ENCODE data around the gene SECISBP2L.

Gene SECISBP2L

GRCh38 chr15:48987142-48987541 lies 59.1 kb downstream of the SECISBP2L start:
- no peaks in the 10 kb centered on the region for H3K27me3 ChIP-seq (replicated peaks)
- H3K36me3 ChIP-seq (replicated peaks) = peaks cover 10% of the 10 kb centered on the region
- in situ Hi-C loops (cut with HindIII; ENCODE audit: low pct_ligation_motif_present, low sequenced_read_pairs) = no loop called here
- H3K27ac ChIP-seq = no peak overlapping the region
- no peak overlapping the region for H3K4me3 ChIP-seq (ENCODE audit: low read depth, low read length)
- no peak for DNase-seq
- no peak for TF ChIP-seq CTCF (IDR thresholded peaks at IDR 0.05; ENCODE audit: low read depth, low read length, missing control alignments)

GRCh38 chr15:48986240-48986639 lies 60.0 kb downstream of the SECISBP2L start:
- no peak for DNase-seq
- Histone ChIP-seq H3K4me3 (ENCODE audit: low read depth, low read length) (no peak overlapping the region), H3K27me3 (replicated peaks) (no peaks in the 10 kb centered on the region), H3K27ac (no peak overlapping the region), H3K36me3 (replicated peaks) (peaks cover 7% of the 10 kb centered on the region)
- no peak for TF ChIP-seq CTCF (IDR thresholded peaks at IDR 0.05; ENCODE audit: low read depth, low read length, missing control alignments)
- in situ Hi-C loops (cut with HindIII; ENCODE audit: low pct_ligation_motif_present, low sequenced_read_pairs) = no loop called here

GRCh38 chr15:48985516-48985915 lies 60.7 kb downstream of the SECISBP2L start:
- no peak for DNase-seq
- Histone ChIP-seq H3K36me3 (replicated peaks) (peaks cover 3% of the 10 kb centered on the region), H3K27me3 (replicated peaks) (no peaks in the 10 kb centered on the region), H3K27ac (no peak overlapping the region), H3K4me3 (ENCODE audit: low read depth, low read length) (no peak overlapping the region)
- no peak for TF ChIP-seq CTCF (IDR thresholded peaks at IDR 0.05; ENCODE audit: low read depth, low read length, missing control alignments)
- in situ Hi-C loops (cut with HindIII; ENCODE audit: low pct_ligation_motif_present, low sequenced_read_pairs) = no loop called here

- Histone ChIP-seq H3K36me3 (replicated peaks) (peaks cover 3% of the 10 kb centered on the region), H3K27me3 (replicated peaks) (no peaks in the 10 kb centered on the region), H3K27ac (no peak overlapping the region), H3K4me3 (ENCODE audit: low read depth, low read length) (no peak overlapping the region)
- no peak for TF ChIP-seq CTCF (IDR thresholded peaks at IDR 0.05; ENCODE audit: low read depth, low read length, missing control alignments)
- no peak for DNase-seq
- in situ Hi-C loops (cut with HindIII; ENCODE audit: low pct_ligation_motif_present, low sequenced_read_pairs) = no loop called here
Measured at GRCh38 chr15:48984811-48985352, 61.4 kb downstream of the SECISBP2L start.

- Histone ChIP-seq H3K27ac (no peak overlapping the region), H3K27me3 (replicated peaks) (no peaks in the 10 kb centered on the region), H3K4me3 (ENCODE audit: low read depth, low read length) (no peak overlapping the region), H3K36me3 (replicated peaks) (peaks cover 3% of the 10 kb centered on the region)
- in situ Hi-C loops (cut with HindIII; ENCODE audit: low pct_ligation_motif_present, low sequenced_read_pairs) = no loop called here
- no peak for TF ChIP-seq CTCF (IDR thresholded peaks at IDR 0.05; ENCODE audit: low read depth, low read length, missing control alignments)
- no peak for DNase-seq
Measured at GRCh38 chr15:48984021-48984710, 62.1 kb downstream of the SECISBP2L start.

GRCh38 chr15:48983300-48983699 lies 62.9 kb downstream of the SECISBP2L start:
- DNase-seq = no peak
- no peak overlapping the region for H3K27ac ChIP-seq
- no peaks in the 10 kb centered on the region for H3K27me3 ChIP-seq (replicated peaks)
- TF ChIP-seq CTCF (IDR thresholded peaks at IDR 0.05; ENCODE audit: low read depth, low read length, missing control alignments) = no peak
- no peak overlapping the region for H3K4me3 ChIP-seq (ENCODE audit: low read depth, low read length)
- in situ Hi-C loops (cut with HindIII; ENCODE audit: low pct_ligation_motif_present, low sequenced_read_pairs) = no loop called here
- H3K36me3 ChIP-seq (replicated peaks) = peaks cover 3% of the 10 kb centered on the region
